Measurements from ENCODE around the gene POLR2E. TPM values are rescaled to one million over a fixed set of nuclear protein-coding genes. Genes with fewer than 3 reads are reported as not detected.
A peak's percentile ranks its signal among the peaks of the same experiment; 100 is the strongest.

The POLR2E gene
- total and polyA plus RNA-seq, 2 of the 13 experiments (the other 11 are each of a cell fraction or from before 2014, with no cell fraction given) = 140 to 272 TPM

DNA sequence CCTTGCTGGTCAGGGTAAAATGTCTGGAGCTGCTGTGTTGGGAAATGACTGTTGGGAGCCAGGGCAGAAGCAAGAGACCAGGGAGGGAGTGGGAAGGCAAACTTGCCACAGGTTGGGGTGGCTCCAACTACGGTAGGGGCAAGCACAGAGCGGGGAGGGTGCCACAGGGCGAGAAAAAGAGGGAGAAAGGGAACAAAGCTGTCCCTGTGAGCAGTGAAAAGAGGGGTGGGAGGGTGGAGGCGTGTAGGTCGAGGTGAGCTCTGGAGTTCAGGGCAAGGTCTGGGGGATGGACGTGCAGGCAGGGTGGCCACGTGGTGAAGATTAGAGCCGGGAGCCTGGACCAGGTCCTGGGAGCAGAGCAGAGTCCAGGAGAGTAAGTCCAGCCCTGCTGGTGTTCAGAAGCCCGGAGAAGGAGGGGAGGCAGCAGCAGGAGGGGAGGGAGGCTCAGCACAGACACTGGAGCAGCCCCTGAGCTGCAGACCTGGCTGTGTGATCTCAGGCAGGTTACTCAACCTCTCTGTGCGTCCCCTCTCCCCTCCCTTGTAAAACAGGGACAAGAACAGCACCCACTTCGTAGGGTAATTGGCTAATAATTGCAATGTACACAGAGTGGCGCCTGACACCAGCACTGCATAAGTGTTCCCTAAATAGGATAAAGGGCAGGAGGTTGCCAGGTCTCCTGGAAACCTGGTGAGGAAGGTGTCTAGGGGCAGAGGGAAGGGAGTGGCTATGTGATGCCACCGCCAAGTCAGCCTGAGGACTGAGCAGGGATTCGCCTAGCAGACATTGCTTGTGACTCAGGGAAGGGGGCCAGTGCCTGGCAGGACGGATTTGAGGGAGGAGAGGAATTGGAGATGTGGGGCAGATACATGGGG lies 3.2 kb upstream of the POLR2E start (continued):
- no peak for TF ChIP-seq ZNF407 (CRISPR knock-in tag; IDR thresholded peaks at IDR 0.05; ENCODE audit: not compliant biosample characterization)
- TF ChIP-seq, protein P1, sequence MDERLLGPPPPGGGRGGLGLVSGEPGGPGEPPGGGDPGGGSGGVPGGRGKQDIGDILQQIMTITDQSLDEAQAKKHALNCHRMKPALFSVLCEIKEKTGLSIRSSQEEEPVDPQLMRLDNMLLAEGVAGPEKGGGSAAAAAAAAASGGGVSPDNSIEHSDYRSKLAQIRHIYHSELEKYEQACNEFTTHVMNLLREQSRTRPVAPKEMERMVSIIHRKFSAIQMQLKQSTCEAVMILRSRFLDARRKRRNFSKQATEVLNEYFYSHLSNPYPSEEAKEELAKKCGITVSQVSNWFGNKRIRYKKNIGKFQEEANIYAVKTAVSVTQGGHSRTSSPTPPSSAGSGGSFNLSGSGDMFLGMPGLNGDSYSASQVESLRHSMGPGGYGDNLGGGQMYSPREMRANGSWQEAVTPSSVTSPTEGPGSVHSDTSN (CRISPR knock-in tag; IDR thresholded peaks at IDR 0.05) = no peak
- no peak for TF ChIP-seq CHCHD3 (CRISPR knock-in tag; IDR thresholded peaks at IDR 0.05)
- no peak for TF ChIP-seq KIAA2018 (CRISPR knock-in tag; IDR thresholded peaks at IDR 0.05; ENCODE audit: borderline replicate concordance)
- no peak for TF ChIP-seq KLF15 (CRISPR knock-in tag; IDR thresholded peaks at IDR 0.05; ENCODE audit: borderline replicate concordance)
- no peak for TF ChIP-seq NKX3-1 (CRISPR knock-in tag; IDR thresholded peaks at IDR 0.05)
- peak; percentile 91 for TF ChIP-seq HNF4A (CRISPR knock-in tag; IDR thresholded peaks at IDR 0.05)
- no peak for TF ChIP-seq RFX3 (CRISPR knock-in tag; IDR thresholded peaks at IDR 0.05)
- no peak for TF ChIP-seq ZNF33B (CRISPR knock-in tag; IDR thresholded peaks at IDR 0.05)
- no peak for TF ChIP-seq REXO4 (CRISPR knock-in tag; IDR thresholded peaks at IDR 0.05; ENCODE audit: borderline replicate concordance)
- TF ChIP-seq ZMAT3 (CRISPR knock-in tag; conservative IDR thresholded peaks at IDR 0.05) = peak; percentile 85; the same call in 1 of the 2 replicates
